HEK293T (cell line): ENCODE results near the gene MYO18B.

Experiments
- BHLHE40 ChIP-seq: fragments of 450-650 bp; IDR thresholded peaks from 2 replicates; pipeline ENCODE4 v1.6.1; 2016; ENCODE audit warnings: mild to moderate bottlenecking, moderate library complexity, borderline replicate concordance
- ELF4 ChIP-seq: fragments of 450-650 bp; IDR thresholded peaks from 2 replicates; pipeline ENCODE4 v1.6.1; 2017; ENCODE audit warnings: antibody characterized with exemption
- FOXA1 ChIP-seq: fragments of 450-650 bp; IDR thresholded peaks from 2 replicates; pipeline ENCODE4 v1.6.1; 2016; ENCODE audit warnings: mild to moderate bottlenecking
- FOXK2 ChIP-seq: fragments of 450-650 bp; IDR thresholded peaks from 2 replicates; pipeline ENCODE4 v1.6.1; 2016; ENCODE audit warnings: mild to moderate bottlenecking
- FOXM1 ChIP-seq: fragments of 450-650 bp; IDR thresholded peaks from 2 replicates; pipeline ENCODE4 v1.6.1; 2017; ENCODE audit warnings: mild to moderate bottlenecking, borderline replicate concordance
- HDGF ChIP-seq: fragments of 450-650 bp; IDR thresholded peaks from 2 replicates; pipeline ENCODE4 v1.6.1; 2017; ENCODE audit warnings: antibody characterized with exemption, borderline replicate concordance
- LEF1 ChIP-seq: fragments of 450-650 bp; IDR thresholded peaks from 2 replicates; pipeline ENCODE4 v1.6.1; 2017; ENCODE audit warnings: mild to moderate bottlenecking, borderline replicate concordance
- NFRKB ChIP-seq: fragments of 450-650 bp; IDR thresholded peaks from 2 replicates; pipeline ENCODE4 v1.6.1; 2016; ENCODE audit warnings: mild to moderate bottlenecking, moderate library complexity
- SP1 ChIP-seq: fragments of 450-650 bp; IDR thresholded peaks from 2 replicates; pipeline ENCODE4 v1.6.1; 2017
- SUZ12 ChIP-seq: fragments of 450-650 bp; IDR thresholded peaks from 2 replicates; pipeline ENCODE4 v1.6.1; 2016; ENCODE audit warnings: mild to moderate bottlenecking
- ZNF384 ChIP-seq: fragments of 450-650 bp; IDR thresholded peaks from 2 replicates; pipeline ENCODE4 v1.6.1; 2016

DNA sequence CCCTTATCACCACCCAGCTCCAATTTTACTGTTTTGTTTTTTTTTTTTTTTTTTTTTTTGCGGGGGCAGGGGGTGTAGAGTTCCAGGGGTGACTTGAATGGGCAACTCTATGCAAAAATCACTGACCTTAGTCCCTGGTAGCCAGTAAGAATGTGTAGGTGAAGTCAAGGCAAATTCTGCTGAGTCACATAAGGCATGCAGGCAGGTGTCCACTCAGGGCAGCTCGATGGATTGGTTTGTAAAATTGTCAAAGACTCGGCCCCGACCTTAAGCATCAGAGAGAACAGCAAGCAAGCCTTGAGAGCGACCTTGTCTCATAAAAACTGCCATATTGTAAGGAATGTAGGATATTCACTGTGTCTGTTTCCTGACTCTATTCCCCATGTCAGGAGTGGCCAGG is 275.9 kb downstream of the MYO18B start:
- TF ChIP-seq BHLHE40, result no peak
- no peak for TF ChIP-seq SUZ12
- TF ChIP-seq ELF4, result no peak
- TF ChIP-seq FOXK2, result no peak
- no peak for TF ChIP-seq NFRKB
- TF ChIP-seq SP1, result no peak
- TF ChIP-seq HDGF, result no peak
- TF ChIP-seq LEF1, result no peak
- TF ChIP-seq ZNF384, result no peak
- no peak for TF ChIP-seq FOXM1
- no peak for TF ChIP-seq FOXA1
